Fibroblast of villous mesenchyme (primary cell): Measurements from ENCODE around the gene SCGB3A2. TPM values are rescaled to one million over a fixed set of nuclear protein-coding genes. Genes with fewer than 3 reads are reported as not detected.

Experiments
- DNase-seq: peaks from one replicate; pipeline ENCODE4 v3.0.0-alpha.2; 2010; ENCODE audit warnings: low read depth
- H3K4me3 ChIP-seq: 2 replicates; pipeline ENCODE4 v1.5.1; 2011; ENCODE audit warnings: low read depth, mild to moderate bottlenecking, low read length
- total RNA-seq: library from RNA; depleted of rRNA; stranded (reverse); fragments of >200 nt; gene quantifications from 2 replicates; pipeline ENCODE4 v1.2.3, GENCODE V29; 2012
- TF ChIP-seq, protein P1 (sequence below): IDR thresholded peaks from 2 replicates; pipeline ENCODE4 v1.5.1; 2012; ENCODE audit warnings: low read depth, mild to moderate bottlenecking, low read length; ENCODE audit not compliant: insufficient read depth

The SCGB3A2 gene
- total RNA-seq, 1 donor = not detected

DNA sequence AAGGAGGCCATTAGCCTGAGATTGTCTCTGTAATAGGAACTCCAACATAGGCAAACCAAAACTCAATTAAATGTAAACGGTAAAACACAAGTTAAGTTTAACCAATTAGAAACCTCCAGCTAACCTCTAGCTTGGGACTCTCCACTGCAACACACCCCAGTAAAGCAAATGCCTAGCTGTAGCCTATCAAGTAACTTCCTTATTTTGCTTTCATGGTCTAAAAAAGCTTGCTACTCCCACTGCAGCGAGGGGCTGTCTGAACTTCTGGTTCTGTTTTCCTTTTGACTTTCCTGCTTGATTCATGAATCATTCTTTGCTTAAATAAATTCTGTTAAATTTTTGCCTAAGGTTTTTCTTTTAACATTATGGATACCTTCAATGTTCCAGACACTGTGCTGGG is 52.3 kb downstream of the SCGB3A2 start:
- no peak overlapping the region for H3K4me3 ChIP-seq
- TF ChIP-seq, protein P1, sequence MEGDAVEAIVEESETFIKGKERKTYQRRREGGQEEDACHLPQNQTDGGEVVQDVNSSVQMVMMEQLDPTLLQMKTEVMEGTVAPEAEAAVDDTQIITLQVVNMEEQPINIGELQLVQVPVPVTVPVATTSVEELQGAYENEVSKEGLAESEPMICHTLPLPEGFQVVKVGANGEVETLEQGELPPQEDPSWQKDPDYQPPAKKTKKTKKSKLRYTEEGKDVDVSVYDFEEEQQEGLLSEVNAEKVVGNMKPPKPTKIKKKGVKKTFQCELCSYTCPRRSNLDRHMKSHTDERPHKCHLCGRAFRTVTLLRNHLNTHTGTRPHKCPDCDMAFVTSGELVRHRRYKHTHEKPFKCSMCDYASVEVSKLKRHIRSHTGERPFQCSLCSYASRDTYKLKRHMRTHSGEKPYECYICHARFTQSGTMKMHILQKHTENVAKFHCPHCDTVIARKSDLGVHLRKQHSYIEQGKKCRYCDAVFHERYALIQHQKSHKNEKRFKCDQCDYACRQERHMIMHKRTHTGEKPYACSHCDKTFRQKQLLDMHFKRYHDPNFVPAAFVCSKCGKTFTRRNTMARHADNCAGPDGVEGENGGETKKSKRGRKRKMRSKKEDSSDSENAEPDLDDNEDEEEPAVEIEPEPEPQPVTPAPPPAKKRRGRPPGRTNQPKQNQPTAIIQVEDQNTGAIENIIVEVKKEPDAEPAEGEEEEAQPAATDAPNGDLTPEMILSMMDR = no peak
- no peak for DNase-seq

Other genes starting within 250 kb of the SCGB3A2 start
- 3.2 and 3.5 TPM in 2 replicates for gene JAKMIP2, start 96.0 kb upstream of the SCGB3A2 start, total RNA-seq
- 0.32 TPM in 1 of 2 replicates, not detected in the other for gene SPINK1, start 47.0 kb upstream of the SCGB3A2 start, total RNA-seq
- gene C5orf46, start 27.8 kb downstream of the SCGB3A2 start, total RNA-seq = 0.43 and 4.8 TPM in 2 replicates
- gene SPINK5, start 185.3 kb downstream of the SCGB3A2 start, total RNA-seq = under 0.01 TPM in 1 of 2 replicates, not detected in the other